ENCODE results near the gene CATSPERB.

DNA sequence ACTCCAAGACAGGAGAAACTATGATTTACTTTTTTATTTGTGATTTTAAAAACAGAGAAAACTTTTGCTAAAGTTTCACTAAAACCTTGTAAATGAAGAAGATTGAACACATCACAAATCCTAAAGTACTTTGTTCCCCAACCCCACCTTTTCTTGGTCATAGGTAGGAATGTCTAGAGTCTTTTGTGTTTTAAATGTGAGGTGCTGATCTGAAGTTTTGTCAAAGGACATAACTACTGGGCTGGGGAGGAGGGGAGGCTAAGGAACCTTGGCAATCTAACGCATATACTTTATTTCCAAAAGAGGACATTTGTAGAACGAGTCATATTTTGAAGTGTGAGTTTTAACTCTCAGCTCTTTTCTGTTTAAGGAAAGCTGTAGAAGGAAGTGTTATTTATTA is 37.2 kb downstream of the CATSPERB start:
- TF ChIP-seq, protein P1, sequence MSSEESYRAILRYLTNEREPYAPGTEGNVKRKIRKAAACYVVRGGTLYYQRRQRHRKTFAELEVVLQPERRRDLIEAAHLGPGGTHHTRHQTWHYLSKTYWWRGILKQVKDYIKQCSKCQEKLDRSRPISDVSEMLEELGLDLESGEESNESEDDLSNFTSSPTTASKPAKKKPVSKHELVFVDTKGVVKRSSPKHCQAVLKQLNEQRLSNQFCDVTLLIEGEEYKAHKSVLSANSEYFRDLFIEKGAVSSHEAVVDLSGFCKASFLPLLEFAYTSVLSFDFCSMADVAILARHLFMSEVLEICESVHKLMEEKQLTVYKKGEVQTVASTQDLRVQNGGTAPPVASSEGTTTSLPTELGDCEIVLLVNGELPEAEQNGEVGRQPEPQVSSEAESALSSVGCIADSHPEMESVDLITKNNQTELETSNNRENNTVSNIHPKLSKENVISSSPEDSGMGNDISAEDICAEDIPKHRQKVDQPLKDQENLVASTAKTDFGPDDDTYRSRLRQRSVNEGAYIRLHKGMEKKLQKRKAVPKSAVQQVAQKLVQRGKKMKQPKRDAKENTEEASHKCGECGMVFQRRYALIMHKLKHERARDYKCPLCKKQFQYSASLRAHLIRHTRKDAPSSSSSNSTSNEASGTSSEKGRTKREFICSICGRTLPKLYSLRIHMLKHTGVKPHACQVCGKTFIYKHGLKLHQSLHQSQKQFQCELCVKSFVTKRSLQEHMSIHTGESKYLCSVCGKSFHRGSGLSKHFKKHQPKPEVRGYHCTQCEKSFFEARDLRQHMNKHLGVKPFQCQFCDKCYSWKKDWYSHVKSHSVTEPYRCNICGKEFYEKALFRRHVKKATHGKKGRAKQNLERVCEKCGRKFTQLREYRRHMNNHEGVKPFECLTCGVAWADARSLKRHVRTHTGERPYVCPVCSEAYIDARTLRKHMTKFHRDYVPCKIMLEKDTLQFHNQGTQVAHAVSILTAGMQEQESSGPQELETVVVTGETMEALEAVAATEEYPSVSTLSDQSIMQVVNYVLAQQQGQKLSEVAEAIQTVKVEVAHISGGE (CRISPR knock-in tag; IDR thresholded peaks at IDR 0.05): no peak
- TF ChIP-seq, protein P2, sequence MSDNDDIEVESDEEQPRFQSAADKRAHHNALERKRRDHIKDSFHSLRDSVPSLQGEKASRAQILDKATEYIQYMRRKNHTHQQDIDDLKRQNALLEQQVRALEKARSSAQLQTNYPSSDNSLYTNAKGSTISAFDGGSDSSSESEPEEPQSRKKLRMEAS (CRISPR knock-in tag; IDR thresholded peaks at IDR 0.05): no peak
- no peak for TF ChIP-seq ZNF23 (CRISPR knock-in tag; IDR thresholded peaks at IDR 0.05)
